Stimulated activated CD4-positive, alpha-beta T cell treated with anti-CD3 and anti-CD28 coated beads, Interleukin-1b, Interleukin-23, amount 100 ng/mL, for 48 hours (primary cell): Measurements from ENCODE around the gene PRDM10.
A peak's percentile ranks its signal among the peaks of the same experiment; 100 is the strongest.

Experiments
- DNase-seq: peaks from one replicate; pipeline ENCODE4 v3.0.0-alpha.2; 2020

The PRDM10 gene

DNA sequence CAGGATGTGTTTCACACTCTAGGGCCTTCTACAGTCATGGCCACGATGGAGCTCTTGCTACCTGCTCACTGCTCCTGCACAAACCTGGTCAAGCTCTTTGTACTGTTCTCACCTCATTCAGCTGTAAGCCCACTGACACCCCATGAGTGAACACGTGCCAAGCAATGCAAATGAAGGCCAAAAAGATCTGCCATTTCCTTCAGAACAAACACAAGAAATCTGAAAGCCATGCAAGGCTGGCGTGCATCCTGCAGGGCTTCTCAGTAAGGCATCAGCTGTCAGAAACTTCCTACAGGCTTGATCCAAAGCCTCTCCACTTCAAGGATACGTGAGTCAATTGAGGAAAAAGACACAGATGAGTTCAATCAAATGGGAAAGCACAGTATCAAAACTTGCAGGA lies 63.1 kb downstream of the PRDM10 start:
- DNase-seq, result no peak

DNA sequence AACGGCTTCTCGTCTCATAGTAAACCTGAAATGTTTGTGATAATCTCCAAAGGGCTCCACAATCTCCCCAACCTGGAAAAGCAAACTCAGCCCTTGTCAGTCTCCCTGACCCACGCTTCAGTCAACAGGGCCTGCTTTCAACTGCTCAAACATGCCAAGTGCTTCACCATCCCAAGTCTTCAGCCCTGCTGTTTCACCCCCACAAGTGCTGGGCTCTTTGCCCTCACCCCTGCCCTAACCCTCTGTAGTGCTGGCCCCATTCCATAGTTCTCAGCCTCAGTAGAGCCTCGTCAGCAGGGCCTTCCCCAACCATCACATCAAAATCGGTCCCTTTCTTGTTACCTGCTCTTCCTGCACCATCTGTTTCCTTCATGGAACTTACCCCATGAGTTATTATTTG lies 63.9 kb downstream of the PRDM10 start:
- DNase-seq, result no peak

DNA sequence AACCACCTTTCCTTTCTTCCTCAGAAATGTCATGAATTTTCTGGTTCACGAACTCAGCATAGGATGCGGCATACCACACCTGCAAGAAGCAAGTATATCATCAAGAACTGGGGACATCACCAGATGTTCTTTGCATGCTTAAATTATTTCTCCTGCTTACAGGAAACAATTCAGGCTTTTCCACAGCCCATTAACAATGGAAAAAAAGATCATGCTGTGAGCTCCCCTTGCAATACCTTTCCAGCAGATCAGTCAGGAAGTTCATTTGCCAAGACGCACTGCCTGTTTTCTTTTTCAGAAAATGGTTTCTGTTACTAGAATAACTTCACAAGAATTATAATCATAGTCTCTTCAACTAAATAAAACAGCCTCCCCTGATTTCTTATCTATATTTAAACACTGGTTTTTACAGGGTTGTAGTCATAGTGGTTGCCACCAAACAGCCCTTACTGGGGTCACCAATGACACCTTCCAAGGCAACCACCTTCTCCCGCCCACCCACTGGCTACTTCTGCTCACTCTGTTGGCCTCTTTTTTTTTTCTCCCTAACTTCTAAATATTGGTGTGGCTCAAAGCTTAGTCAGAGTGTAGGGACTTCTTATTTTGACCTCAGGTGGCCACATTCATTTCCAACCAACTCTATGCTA lies 64.9 kb downstream of the PRDM10 start:
- no peak for DNase-seq

DNA sequence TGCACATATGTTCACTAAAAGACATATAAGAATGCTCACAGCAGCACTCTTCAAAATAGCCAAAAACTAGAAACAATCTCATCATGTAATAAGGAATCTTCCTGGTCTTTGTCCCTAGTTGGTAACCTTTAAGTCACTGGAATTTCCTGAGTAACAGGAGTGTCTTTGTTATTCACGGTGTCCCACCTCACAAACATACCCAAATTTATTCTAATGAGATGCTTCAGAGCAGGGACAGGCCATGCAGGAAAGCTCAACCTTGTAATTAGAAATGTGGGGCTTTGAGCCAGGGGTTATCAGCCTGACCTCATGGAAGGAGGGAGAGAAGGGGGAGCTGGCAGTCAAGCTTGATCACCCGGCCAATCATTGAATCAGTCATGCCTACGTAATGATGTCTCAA lies 66.9 kb downstream of the PRDM10 start:
- DNase-seq, result no peak

- no peak for DNase-seq
These were observed 68.7 kb downstream of the PRDM10 start for GRCh38 chr11:129933891-129934290.

DNA sequence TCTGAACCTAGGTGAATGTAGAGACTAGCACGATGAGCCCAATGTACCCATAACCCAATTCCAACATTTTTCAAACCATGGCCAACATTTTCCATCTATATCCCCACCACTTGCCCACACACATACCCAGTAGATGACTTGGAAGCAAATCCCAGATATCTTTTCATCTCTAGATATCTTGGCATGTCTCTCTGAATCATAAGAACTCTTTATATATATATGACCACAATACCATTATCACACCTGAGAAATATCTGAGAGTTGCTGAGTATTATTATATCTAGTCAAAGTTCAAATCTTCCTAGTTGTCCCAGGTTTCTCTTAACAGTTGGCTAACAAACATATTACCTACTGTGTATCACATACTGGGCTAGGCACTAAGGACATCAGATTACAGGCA lies 69.4 kb downstream of the PRDM10 start:
- DNase-seq, result no peak

- DNase-seq, result no peak
These were observed 70.1 kb downstream of the PRDM10 start for GRCh38 chr11:129932381-129933067.

- DNase-seq, result no peak
These were observed 71.9 kb downstream of the PRDM10 start for GRCh38 chr11:129930743-129931142.

DNA sequence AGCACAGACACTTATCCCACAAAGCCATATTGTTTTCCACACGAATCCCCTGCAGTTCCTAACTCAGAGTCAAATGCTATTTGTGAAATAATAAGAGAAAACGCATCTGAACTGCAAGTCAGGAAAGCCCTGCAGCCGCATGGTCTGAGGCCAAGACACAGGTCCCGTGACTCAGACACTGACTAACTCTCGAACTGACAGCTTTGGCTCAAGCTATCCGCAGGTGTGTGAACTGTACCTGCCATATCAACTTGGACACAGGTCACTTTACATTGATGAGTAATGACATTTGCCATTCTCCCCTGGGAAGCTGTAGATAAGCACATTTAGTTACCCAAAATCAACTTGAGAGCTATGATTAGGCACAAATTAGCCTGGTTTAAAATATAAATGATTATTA lies 72.3 kb downstream of the PRDM10 start:
- DNase-seq, result no peak

DNA sequence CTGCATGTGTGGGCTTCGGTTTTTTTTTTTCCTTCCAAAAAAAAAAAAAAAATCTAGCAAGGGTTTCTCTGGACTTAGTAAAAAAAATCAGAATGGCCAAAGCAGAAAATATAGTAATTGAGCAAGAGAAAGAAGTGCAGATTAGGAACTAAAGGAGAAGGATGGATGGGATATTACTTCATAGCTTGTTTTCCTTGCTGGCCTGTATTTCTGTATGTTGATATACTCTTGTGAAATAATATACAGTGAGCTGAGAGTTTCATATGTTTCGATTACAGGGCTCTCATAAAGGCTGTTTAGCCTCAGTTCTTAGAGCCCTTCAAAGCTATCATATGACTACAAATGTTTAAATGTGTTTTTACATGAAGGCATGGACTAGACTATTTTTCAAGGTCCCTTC lies 72.9 kb downstream of the PRDM10 start:
- no peak for DNase-seq

- DNase-seq, result no peak
These were observed 73.5 kb downstream of the PRDM10 start for GRCh38 chr11:129928923-129929692.

DNA sequence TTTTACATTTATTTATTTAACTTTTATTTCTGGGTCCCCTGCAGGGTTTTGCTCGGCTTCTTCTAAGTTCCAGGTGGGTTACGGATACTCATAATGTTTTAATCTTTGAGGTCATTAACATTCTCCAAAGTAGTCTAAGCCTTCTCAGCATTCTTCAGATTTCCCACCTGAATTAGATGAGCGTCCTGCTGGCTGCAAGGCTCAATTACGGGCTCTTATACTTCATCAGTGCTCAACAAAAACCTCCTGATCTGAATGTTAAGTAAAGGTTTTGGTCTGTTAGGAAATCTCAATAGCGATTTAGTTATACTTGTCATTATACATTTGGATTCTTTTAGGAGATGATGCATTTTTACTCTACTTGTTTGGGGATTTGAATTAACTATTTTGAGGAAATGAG lies 80.0 kb downstream of the PRDM10 start:
- DNase-seq, result no peak

DNA sequence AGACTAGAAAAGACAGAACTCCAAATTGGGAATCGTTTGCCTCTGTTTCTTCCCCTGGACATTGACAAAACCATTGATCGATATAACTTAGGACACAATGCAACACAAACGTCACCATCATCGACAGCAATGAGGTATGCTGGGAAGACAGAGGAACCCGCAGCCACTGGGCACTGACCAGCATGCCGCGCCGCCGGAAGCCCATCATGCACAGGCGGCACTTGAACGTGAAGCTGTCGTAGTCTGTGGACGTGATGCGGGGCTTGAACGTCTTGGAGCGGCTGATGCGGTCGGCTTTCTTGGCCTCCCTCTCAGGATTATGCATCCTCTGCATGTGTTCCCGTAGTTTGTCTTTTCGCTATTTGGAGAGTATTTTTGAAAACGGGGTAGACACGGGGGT lies 84.3 kb downstream of the PRDM10 start:
- no peak for DNase-seq

- DNase-seq, result no peak
These were observed 85.4 kb downstream of the PRDM10 start for GRCh38 chr11:129917231-129917630.

DNA sequence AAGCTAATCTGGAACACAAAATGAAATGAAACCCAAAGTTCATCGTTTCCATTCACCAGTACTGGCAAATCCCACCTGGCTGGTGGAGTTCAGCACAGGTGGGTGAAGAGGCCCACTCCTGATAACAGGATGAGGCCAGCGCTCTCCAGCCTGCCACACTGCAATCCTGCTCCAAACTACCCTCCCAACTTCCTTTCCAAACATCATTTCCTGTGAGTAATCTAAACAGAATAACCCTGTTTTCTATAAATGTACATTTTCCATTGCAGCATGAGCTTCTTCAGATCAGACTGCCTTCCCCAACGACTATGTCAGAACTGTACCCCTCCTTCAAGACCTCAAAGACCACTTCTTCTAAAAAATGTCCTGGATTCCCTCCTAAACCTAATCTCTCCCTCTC lies 91.3 kb downstream of the PRDM10 start:
- DNase-seq, result no peak

DNA sequence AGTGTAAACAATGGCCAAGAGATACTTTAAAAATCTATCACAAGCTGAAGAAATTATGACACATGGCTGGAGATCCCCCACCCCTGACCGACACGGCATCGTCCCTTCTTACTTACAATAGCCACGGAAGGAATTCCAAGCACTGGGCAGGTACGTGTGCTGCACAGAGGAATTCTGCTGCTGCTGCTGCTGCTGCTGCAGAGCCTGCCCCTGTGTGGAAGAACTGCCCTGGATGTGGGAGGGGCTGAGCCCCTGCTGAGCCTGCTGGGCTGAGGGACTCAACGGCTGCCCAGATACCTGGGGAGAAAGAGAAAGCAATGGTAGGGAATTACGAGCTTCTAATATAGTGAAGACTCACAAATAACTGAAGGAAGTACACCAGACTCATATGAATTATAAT lies 92.3 kb downstream of the PRDM10 start:
- DNase-seq, result no peak

DNA sequence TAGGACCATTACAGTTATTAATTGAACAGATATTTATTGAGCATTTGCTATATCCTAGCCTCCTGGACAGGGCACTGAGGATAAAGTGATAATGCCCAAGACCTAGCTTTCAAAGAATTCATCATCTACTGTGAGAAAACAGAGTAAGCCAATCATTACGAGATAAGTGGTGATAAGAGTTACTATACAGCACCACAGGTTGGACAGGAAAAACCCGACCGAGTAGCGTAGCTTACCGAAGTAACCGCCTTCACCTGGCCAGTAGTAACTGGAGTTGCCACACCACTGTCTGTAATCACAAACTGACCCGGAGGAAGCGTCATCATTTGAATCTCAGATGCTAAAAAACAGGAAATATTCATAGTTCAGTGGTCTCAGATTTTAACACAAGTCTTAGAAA lies 97.2 kb downstream of the PRDM10 start:
- no peak for DNase-seq

GRCh38 chr11:129896062-129896461 lies 106.6 kb downstream of the PRDM10 start:
- no peak for DNase-seq

DNA sequence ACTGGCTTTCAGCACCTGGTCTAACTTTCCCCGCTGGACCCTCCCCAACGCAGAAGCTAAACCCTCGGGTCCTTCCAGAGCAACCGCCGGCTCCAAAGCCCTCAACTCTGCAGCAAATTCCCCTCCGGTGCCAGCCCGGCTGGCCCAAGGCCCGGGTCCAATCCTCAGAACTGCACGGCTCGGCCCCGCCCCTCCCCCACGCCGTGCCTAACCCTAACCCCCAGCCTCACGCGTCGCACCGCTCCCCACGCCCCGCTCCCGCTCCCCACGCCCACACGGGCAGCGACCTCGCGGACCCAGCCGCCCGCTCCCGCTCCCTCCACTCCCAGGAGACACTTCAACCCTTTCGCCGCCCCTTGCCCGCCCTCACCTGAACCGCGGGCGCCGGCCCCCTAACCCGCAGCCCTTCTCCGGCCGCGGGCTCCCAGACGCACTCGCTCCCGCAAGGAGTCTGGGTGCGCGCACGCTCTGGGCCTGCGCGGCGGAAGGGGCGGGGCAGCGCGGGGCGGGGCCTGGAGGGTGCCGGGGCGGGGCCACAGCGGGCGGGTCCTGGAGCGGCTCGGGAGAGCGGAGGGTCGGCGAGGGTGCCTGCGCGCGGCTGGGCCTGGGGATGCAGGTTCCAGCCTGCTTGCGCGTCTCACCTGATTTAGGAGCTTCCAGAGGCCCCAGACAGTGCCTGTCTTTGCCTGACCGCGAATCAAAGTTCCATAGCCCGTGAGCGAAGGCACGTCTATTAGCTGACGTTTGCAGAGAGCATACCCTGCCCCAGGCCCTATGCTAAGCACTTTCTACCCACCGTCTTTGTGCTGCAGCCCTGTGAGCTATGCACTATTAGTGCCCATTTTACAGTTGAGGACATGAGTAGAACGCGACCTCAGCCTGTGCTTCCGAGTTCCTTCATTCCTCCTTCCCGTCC lies 107.3 kb downstream of the PRDM10 start, which contains the start of gene NFRKB:
TSS of gene NFRKB (minus strand) at position 453 of the 916 bp plus-strand sequence. CDS start 2,729 bp downstream, outside the sequence.
- DNase-seq, result peak; percentile 83

GRCh38 chr11:129894278-129895125 lies 108.1 kb downstream of the PRDM10 start:
- DNase-seq, result no peak

GRCh38 chr11:129888451-129888850 lies 114.2 kb downstream of the PRDM10 start:
- no peak for DNase-seq

- DNase-seq, result no peak
These were observed 117.3 kb downstream of the PRDM10 start for GRCh38 chr11:129885381-129885780.
